ENCODE data around the gene MYOM3. TPM values are rescaled to one million over a fixed set of nuclear protein-coding genes. Genes with fewer than 3 reads are reported as not detected.

Gene MYOM3
- total and polyA plus RNA-seq, 2 of the 13 experiments (the other 11 are each of a cell fraction or from before 2014, with no cell fraction given) = 5.8 to 15.3 TPM

GRCh38 chr1:24021403-24022266, 90.3 kb downstream of the MYOM3 start (continued):
- TF ChIP-seq BRD4 (CRISPR knock-in tag; IDR thresholded peaks at IDR 0.05) = peak; percentile 81
- no peak for TF ChIP-seq ZNF660 (CRISPR knock-in tag; IDR thresholded peaks at IDR 0.05; ENCODE audit: borderline replicate concordance, low read depth)
- TF ChIP-seq RFXANK (CRISPR knock-in tag; IDR thresholded peaks at IDR 0.05) = peak; percentile 48; the same call in 1 of the 2 replicates
- TF ChIP-seq PHF8 (CRISPR knock-in tag; IDR thresholded peaks at IDR 0.05) = 0 out of 2 replicates have a peak, but pooled peaks have one; percentile 20
- peak; percentile 87; the same call in 1 of the 2 replicates for TF ChIP-seq SNAPC2 (CRISPR knock-in tag; IDR thresholded peaks at IDR 0.05)
- peak; percentile 72; the same call in 1 of the 2 replicates for TF ChIP-seq ZNF788 (CRISPR knock-in tag; IDR thresholded peaks at IDR 0.05; ENCODE audit: borderline replicate concordance)
- TF ChIP-seq KDM5B (CRISPR knock-in tag; IDR thresholded peaks at IDR 0.05; ENCODE audit: borderline replicate concordance) = peak; percentile 46; the same call in 1 of the 2 replicates
- TF ChIP-seq ZNF878 (CRISPR knock-in tag; IDR thresholded peaks at IDR 0.05) = peak; percentile 73; the same call in 1 of the 2 replicates
- TF ChIP-seq, protein P1, sequence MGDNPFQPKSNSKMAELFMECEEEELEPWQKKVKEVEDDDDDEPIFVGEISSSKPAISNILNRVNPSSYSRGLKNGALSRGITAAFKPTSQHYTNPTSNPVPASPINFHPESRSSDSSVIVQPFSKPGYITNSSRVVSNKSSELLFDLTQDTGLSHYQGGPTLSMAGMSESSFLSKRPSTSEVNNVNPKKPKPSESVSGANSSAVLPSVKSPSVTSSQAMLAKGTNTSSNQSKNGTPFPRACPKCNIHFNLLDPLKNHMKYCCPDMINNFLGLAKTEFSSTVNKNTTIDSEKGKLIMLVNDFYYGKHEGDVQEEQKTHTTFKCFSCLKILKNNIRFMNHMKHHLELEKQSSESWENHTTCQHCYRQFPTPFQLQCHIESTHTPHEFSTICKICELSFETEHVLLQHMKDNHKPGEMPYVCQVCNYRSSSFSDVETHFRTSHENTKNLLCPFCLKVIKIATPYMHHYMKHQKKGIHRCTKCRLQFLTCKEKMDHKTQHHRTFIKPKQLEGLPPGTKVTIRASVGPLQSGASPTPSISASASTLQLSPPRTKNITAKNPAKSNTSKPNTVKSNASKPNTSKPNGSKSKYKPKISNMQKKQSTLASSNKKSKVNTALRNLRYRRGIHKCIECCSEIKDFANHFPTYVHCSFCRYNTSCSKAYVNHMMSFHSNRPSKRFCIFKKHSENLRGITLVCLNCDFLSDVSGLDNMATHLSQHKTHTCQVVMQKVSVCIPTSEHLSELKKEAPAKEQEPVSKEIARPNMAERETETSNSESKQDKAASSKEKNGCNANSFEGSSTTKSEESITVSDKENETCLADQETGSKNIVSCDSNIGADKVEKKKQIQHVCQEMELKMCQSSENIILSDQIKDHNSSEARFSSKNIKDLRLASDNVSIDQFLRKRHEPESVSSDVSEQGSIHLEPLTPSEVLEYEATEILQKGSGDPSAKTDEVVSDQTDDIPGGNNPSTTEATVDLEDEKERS (CRISPR knock-in tag; IDR thresholded peaks at IDR 0.05) = no peak
- peak; percentile 37; the same call in 1 of the 2 replicates for TF ChIP-seq BRCA1 (CRISPR knock-in tag; IDR thresholded peaks at IDR 0.05)
- TF ChIP-seq SALL1 (CRISPR knock-in tag; IDR thresholded peaks at IDR 0.05) = peak; percentile 83
- no peak for TF ChIP-seq IRF1 (CRISPR knock-in tag; IDR thresholded peaks at IDR 0.05; ENCODE audit: low read depth)
- peak; percentile 74 for TF ChIP-seq KLF11 (CRISPR knock-in tag; IDR thresholded peaks at IDR 0.05)
- TF ChIP-seq ZNF770 (CRISPR knock-in tag; IDR thresholded peaks at IDR 0.05) = peak; percentile 82
- peak; percentile 91 for TF ChIP-seq ERF (CRISPR knock-in tag; IDR thresholded peaks at IDR 0.05)
- peak; percentile 83 for TF ChIP-seq ZKSCAN8 (CRISPR knock-in tag; IDR thresholded peaks at IDR 0.05; ENCODE audit: borderline replicate concordance)
- peak; percentile 96; the same call in 1 of the 2 replicates for TF ChIP-seq GATA4 (IDR thresholded peaks at IDR 0.05; ENCODE audit: borderline replicate concordance, low read depth)
- TF ChIP-seq BATF2 (CRISPR knock-in tag; IDR thresholded peaks at IDR 0.05) = no peak
- TF ChIP-seq ARID2 (CRISPR knock-in tag; IDR thresholded peaks at IDR 0.05; ENCODE audit: borderline replicate concordance) = no peak
- TF ChIP-seq RNF219 (CRISPR knock-in tag; IDR thresholded peaks at IDR 0.05) = 0 out of 2 replicates have a peak, but pooled peaks have one; percentile 73

Data from HepG2 (cell line).